H9 (cell line): ENCODE data around the gene ZNF587. TPM values are rescaled to one million over a fixed set of nuclear protein-coding genes. Genes with fewer than 3 reads are reported as not detected.
"Not testable (repeated sequence)": the region's sequence is repeated elsewhere in the genome, so short reads cannot be mapped to it uniquely, and the experiment has no call there.

Experiments used
- DNase-seq: peaks from one replicate; pipeline ENCODE4 v3.0.0-alpha.2; 2017
- H2AFZ ChIP-seq: one replicate; pipeline ENCODE4 v1.6.1; 2013; ENCODE audit warnings: mild to moderate bottlenecking, low read length, control low read depth, moderate library complexity
- H2AK5ac ChIP-seq: 2 replicates; pipeline ENCODE4 v1.6.1; 2013; ENCODE audit warnings: low read length, control low read depth, mixed read lengths; ENCODE audit not compliant: insufficient read length
- H2BK120ac ChIP-seq: one replicate; pipeline ENCODE4 v1.6.1; 2013; ENCODE audit warnings: low read depth, mild to moderate bottlenecking, low read length, control low read depth, inconsistent platforms; ENCODE audit not compliant: poor library complexity, severe bottlenecking
- H2BK12ac ChIP-seq: 2 replicates; pipeline ENCODE4 v1.6.1; 2013; ENCODE audit warnings: low read length, control low read depth, mixed read lengths, low read depth; ENCODE audit not compliant: insufficient read length
- H2BK15ac ChIP-seq: 2 replicates; pipeline ENCODE4 v1.6.1; 2013; ENCODE audit warnings: low read depth, low read length, control low read depth
- H2BK20ac ChIP-seq: one replicate; pipeline ENCODE4 v1.6.1; 2013; ENCODE audit warnings: low read depth, mild to moderate bottlenecking, low read length, control low read depth, inconsistent platforms; ENCODE audit not compliant: poor library complexity, severe bottlenecking
- H2BK5ac ChIP-seq: 2 replicates; pipeline ENCODE4 v1.6.1; 2013; ENCODE audit warnings: low read length, control low read depth, mixed read lengths; ENCODE audit not compliant: insufficient read length
- H3K14ac ChIP-seq: 2 replicates; pipeline ENCODE4 v1.6.1; 2013; ENCODE audit warnings: low read length, control low read depth; ENCODE audit not compliant: insufficient read depth
- H3K18ac ChIP-seq: 2 replicates; pipeline ENCODE4 v1.6.1; 2013; ENCODE audit warnings: low read depth, mild to moderate bottlenecking, mixed read lengths, low read length, control low read depth; ENCODE audit not compliant: insufficient read length
- H3K23ac ChIP-seq: 2 replicates; pipeline ENCODE4 v1.6.1; 2013; ENCODE audit warnings: low read length, control low read depth, mixed read lengths, low read depth; ENCODE audit not compliant: insufficient read length
- H3K23me2 ChIP-seq: 2 replicates; pipeline ENCODE4 v1.6.1; 2013; ENCODE audit warnings: low read depth, mild to moderate bottlenecking, mixed read lengths, low read length, control low read depth; ENCODE audit not compliant: insufficient read length, poor library complexity, severe bottlenecking
- H3K27ac ChIP-seq: 2 replicates; pipeline ENCODE4 v1.5.1; 2013; ENCODE audit warnings: low read length, control low read depth, mixed read lengths, low read depth; ENCODE audit not compliant: insufficient read length
- H3K27me3 ChIP-seq: 2 replicates; pipeline ENCODE4 v1.6.1; 2013; ENCODE audit warnings: low read length, control low read depth, inconsistent platforms; ENCODE audit not compliant: insufficient read depth
- H3K4ac ChIP-seq: 2 replicates; pipeline ENCODE4 v1.6.1; 2013; ENCODE audit warnings: low read depth, mild to moderate bottlenecking, control low read depth, inconsistent platforms, low read length, moderate library complexity
- H3K4me1 ChIP-seq: 2 replicates; pipeline ENCODE4 v1.6.1; 2013; ENCODE audit warnings: low read length, control low read depth, inconsistent platforms; ENCODE audit not compliant: insufficient read depth
- H3K4me2 ChIP-seq: 2 replicates; pipeline ENCODE4 v1.6.1; 2013; ENCODE audit warnings: low read length, control low read depth, mixed read lengths; ENCODE audit not compliant: insufficient read length, insufficient read depth
- H3K56ac ChIP-seq: 2 replicates; pipeline ENCODE4 v1.6.1; 2013; ENCODE audit warnings: low read depth, mild to moderate bottlenecking, mixed read lengths, low read length, control low read depth; ENCODE audit not compliant: insufficient read length
- H3K79me1 ChIP-seq: 2 replicates; pipeline ENCODE4 v1.6.1; 2013; ENCODE audit warnings: low read depth, mild to moderate bottlenecking, moderate library complexity, low read length, control low read depth, inconsistent platforms; ENCODE audit not compliant: insufficient read depth, poor library complexity, severe bottlenecking
- H3K79me2 ChIP-seq: 2 replicates; pipeline ENCODE4 v1.6.1; 2013; ENCODE audit warnings: low read length, control low read depth, inconsistent platforms; ENCODE audit not compliant: insufficient read depth
- H3K9ac ChIP-seq: 2 replicates; pipeline ENCODE4 v1.6.1; 2013; ENCODE audit warnings: low read length, control low read depth, mixed read lengths; ENCODE audit not compliant: insufficient read length; ENCODE audit errors: extremely low read depth
- H3K9me3 ChIP-seq: one replicate; pipeline ENCODE4 v1.6.1; 2013; ENCODE audit warnings: low read depth, low read length, inconsistent platforms; ENCODE audit not compliant: control insufficient read depth
- H3T11ph ChIP-seq: one replicate; pipeline ENCODE4 v1.6.1; 2013; ENCODE audit warnings: mild to moderate bottlenecking, low read length, control low read depth, inconsistent platforms
- H4K20me1 ChIP-seq: one replicate; pipeline ENCODE4 v1.6.1; 2013; ENCODE audit not compliant: control insufficient read depth, insufficient read length, insufficient read depth
- H4K5ac ChIP-seq: 2 replicates; pipeline ENCODE4 v1.6.1; 2013; ENCODE audit warnings: low read depth, mild to moderate bottlenecking, mixed read lengths, low read length, control low read depth; ENCODE audit not compliant: insufficient read length
- H4K8ac ChIP-seq: replicated peaks from 2 replicates; pipeline ENCODE4 v1.6.1; 2013; ENCODE audit warnings: low read length, control low read depth, mixed read lengths, low read depth; ENCODE audit not compliant: insufficient read length
- H4K91ac ChIP-seq: 2 replicates; pipeline ENCODE4 v1.6.1; 2013; ENCODE audit warnings: low read depth, mild to moderate bottlenecking, moderate library complexity, mixed read lengths, low read length, control low read depth; ENCODE audit not compliant: insufficient read length
- H3K27ac Mint-ChIP-seq, 3 experiments: 2 replicates in 2 of 3; 3 replicates in 1 of 3; pipeline ENCODE4 v1.8.0; 2020 to 2021; ENCODE audit warnings: mixed read lengths in 3 of 3, mild to moderate bottlenecking in 1 of 3, moderate library complexity in 1 of 3
- H3K27me3 Mint-ChIP-seq: 2 replicates; pipeline ENCODE4 v1.8.0; 2021; ENCODE audit warnings: low read depth, mild to moderate bottlenecking, moderate library complexity, mixed read lengths
- H3K36me3 Mint-ChIP-seq, 3 experiments: 2 replicates in 2 of 3; 3 replicates in 1 of 3; pipeline ENCODE4 v1.8.0; 2020 to 2021; ENCODE audit warnings: low read depth in 3 of 3, mixed read lengths in 3 of 3; ENCODE audit not compliant: insufficient read depth in 1 of 3
- H3K4me1 Mint-ChIP-seq, 2 experiments: 2 replicates each; pipeline ENCODE4 v1.8.0; 2020; ENCODE audit warnings: mixed read lengths in 2 of 2
- H3K4me3 Mint-ChIP-seq, 2 experiments: 2 replicates in 1 of 2; 3 replicates in 1 of 2; pipeline ENCODE4 v1.8.0; 2020 to 2021; ENCODE audit warnings: mild to moderate bottlenecking in 2 of 2, mixed read lengths in 2 of 2, moderate library complexity in 1 of 2
- H3K9me3 Mint-ChIP-seq, 2 experiments: 2 replicates in 1 of 2; 3 replicates in 1 of 2; pipeline ENCODE4 v1.8.0; 2020; ENCODE audit warnings: mild to moderate bottlenecking in 2 of 2, mixed read lengths in 2 of 2, moderate library complexity in 1 of 2
- WGBS: extraction: QIAGEN DNeasy Blood & Tissue Kit; methylation state at CpG from one replicate; pipeline ENCODE4 v1.1.7; 2013; ENCODE audit warnings: missing lambda C conversion rate, low lambda C conversion rate, mixed read lengths; ENCODE audit not compliant: insufficient read length; ENCODE audit errors: extremely low coverage; 5-methylcytosine and 5-hydroxymethylcytosine counted together
- total RNA-seq: library from RNA; stranded (reverse); gene quantifications from 2 replicates; pipeline ENCODE4 v1.2.1, GENCODE V29; 2021
- TF ChIP-seq, protein P1 (sequence below): fragments of 200-600 bp; sonication (generic); conservative IDR thresholded peaks from 3 replicates; pipeline ENCODE4 v1.8.0; 2021; ENCODE audit warnings: antibody characterized with exemption, mild to moderate bottlenecking

Gene ZNF587
- total RNA-seq, 1 experiment from 2014 or later = 40.0 TPM

GRCh38 chr19:57872450-57872849 is 22.8 kb downstream of the ZNF587 start:
- Histone ChIP-seq H2BK12ac (no peak overlapping the region), H2BK20ac (no peak overlapping the region), H3K4ac (no peak overlapping the region), H3K79me1 (peaks cover under 1% of the 10 kb centered on the region), H3K9ac (no peak overlapping the region), H2BK15ac (no peak overlapping the region), H3K79me2 (peaks cover 16% of the 10 kb centered on the region; the same call in 1 of the 2 replicates), H2AFZ (no peak overlapping the region), H3K14ac (no peak overlapping the region), H4K5ac (no peak overlapping the region), H4K91ac (no peak overlapping the region), H3K9me3 (peaks cover 44% of the 10 kb centered on the region), H3T11ph (no peak overlapping the region), H3K4me1 (no peaks in the 10 kb centered on the region), H3K23me2 (no peaks in the 10 kb centered on the region), H3K4me2 (no peak overlapping the region), H3K27ac (no peak overlapping the region), H4K20me1 (no peaks in the 10 kb centered on the region), H2AK5ac (no peak overlapping the region), H3K27me3 (0 out of 2 replicates have a peak, but pooled peaks cover 2% of the 10 kb centered on the region), H2BK120ac (no peak overlapping the region), H2BK5ac (no peak overlapping the region), H3K23ac (no peak overlapping the region), H3K56ac (no peak overlapping the region), H4K8ac (no peak overlapping the region), H3K18ac (no peak overlapping the region)
- Mint-ChIP-seq H3K9me3 (peaks cover 62 to 66% of the 10 kb centered on the region in 2 experiments), H3K4me3 (no peak overlapping the region), H3K36me3 (peaks cover 83 to 91% (median 90%) of the 10 kb centered on the region in 3 experiments), H3K27me3 (peaks cover 3% of the 10 kb centered on the region; the same call in 1 of the 2 replicates), H3K4me1 (0 out of 4 replicates have a peak, but pooled peaks cover 0 to 4% of the 10 kb centered on the region in 2 experiments), H3K27ac (no peak overlapping the region)
- TF ChIP-seq, protein P1, sequence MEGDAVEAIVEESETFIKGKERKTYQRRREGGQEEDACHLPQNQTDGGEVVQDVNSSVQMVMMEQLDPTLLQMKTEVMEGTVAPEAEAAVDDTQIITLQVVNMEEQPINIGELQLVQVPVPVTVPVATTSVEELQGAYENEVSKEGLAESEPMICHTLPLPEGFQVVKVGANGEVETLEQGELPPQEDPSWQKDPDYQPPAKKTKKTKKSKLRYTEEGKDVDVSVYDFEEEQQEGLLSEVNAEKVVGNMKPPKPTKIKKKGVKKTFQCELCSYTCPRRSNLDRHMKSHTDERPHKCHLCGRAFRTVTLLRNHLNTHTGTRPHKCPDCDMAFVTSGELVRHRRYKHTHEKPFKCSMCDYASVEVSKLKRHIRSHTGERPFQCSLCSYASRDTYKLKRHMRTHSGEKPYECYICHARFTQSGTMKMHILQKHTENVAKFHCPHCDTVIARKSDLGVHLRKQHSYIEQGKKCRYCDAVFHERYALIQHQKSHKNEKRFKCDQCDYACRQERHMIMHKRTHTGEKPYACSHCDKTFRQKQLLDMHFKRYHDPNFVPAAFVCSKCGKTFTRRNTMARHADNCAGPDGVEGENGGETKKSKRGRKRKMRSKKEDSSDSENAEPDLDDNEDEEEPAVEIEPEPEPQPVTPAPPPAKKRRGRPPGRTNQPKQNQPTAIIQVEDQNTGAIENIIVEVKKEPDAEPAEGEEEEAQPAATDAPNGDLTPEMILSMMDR = no peak
- no peak for DNase-seq

DNA sequence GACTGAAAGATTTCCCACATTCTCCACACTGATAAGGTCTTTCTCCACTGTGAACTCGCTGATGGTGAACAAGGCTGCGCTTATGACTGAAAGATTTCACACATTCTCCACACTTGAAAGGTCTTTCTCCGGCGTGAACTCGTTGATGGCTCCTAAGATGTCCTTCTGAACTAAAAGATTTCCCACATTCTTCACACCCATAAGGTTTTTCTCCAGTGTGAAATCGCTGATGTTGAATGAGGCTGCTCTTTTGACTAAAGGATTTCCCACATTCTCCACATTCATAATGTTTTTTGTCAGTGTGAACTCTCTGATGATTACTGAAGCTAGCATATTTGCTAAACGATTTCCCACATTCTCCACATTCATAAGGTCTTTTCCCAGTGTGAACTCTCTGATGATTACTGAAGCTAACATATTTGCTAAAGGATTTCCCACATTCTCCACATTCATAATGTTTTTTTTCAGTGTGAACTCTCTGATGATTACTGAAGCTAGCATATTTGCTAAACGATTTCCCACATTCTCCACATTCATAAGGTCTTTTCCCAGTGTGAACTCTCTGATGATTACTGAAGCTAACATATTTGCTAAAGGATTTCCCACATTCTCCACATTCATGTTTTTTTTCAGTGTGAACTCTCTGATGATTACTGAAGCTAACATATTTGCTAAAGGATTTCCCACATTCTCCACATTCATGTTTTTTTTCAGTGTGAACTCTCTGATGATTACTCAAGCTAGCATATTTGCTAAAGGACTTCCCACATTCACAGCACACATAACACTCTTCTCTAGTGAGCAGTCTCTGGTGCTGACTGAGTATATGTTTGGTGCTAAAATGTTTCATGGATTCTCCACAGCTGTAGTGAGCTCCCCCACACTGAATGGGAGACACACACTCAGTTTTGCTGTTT is 24.5 kb downstream of the ZNF587 start:
- H3K79me1 ChIP-seq, H3K23ac ChIP-seq, H2BK120ac ChIP-seq, H3K4me1 ChIP-seq, H2BK15ac ChIP-seq, H2AK5ac ChIP-seq, H3K27ac ChIP-seq, H3K9ac ChIP-seq, H3K4me2 ChIP-seq, H2BK5ac ChIP-seq, H3K27me3 ChIP-seq, H2BK12ac ChIP-seq, H3K56ac ChIP-seq, H2AFZ ChIP-seq, H4K91ac ChIP-seq, H4K20me1 ChIP-seq, H2BK20ac ChIP-seq, H3K4me1 Mint-ChIP-seq, H3K4me3 Mint-ChIP-seq, H3K18ac ChIP-seq, H3K14ac ChIP-seq, H3K27ac Mint-ChIP-seq, H3K4ac ChIP-seq, H3T11ph ChIP-seq, DNase-seq, H4K8ac ChIP-seq, H3K23me2 ChIP-seq, H4K5ac ChIP-seq, H3K27me3 Mint-ChIP-seq: not testable (repeated sequence)
- WGBS = no CpG with 5 or more reads among the region's 8 CpGs
- Histone ChIP-seq H3K79me2 (peaks cover 20% of the 10 kb centered on the region; the same call in 1 of the 2 replicates), H3K9me3 (peaks cover 44% of the 10 kb centered on the region)
- H3K9me3 Mint-ChIP-seq = peaks cover 66 to 75% of the 10 kb centered on the region in 2 experiments
- peaks cover 87 to 94% (median 93%) of the 10 kb centered on the region in 3 experiments for H3K36me3 Mint-ChIP-seq
